Mesenchymal stem cell (in vitro differentiated cells and primary cell): ENCODE results near the gene MPRIP.

Source experiments
- DNase-seq: peaks from one replicate; pipeline ENCODE4 v3.0.0-alpha.2; 2013
- H2AFZ ChIP-seq: one replicate; pipeline ENCODE4 v1.6.1; 2013; ENCODE audit warnings: low read depth, mild to moderate bottlenecking, control low read depth, inconsistent platforms, low read length, moderate library complexity
- H2AK5ac ChIP-seq: 2 replicates; pipeline ENCODE4 v1.6.1; 2013; ENCODE audit warnings: low read length, moderate library complexity, mild to moderate bottlenecking, inconsistent platforms; ENCODE audit not compliant: severe bottlenecking
- H2BK120ac ChIP-seq: one replicate; pipeline ENCODE4 v1.6.1; 2013; ENCODE audit warnings: low read depth, mild to moderate bottlenecking, inconsistent platforms, low read length, moderate library complexity
- H2BK12ac ChIP-seq, 2 experiments: one replicate each; pipeline ENCODE4 v1.6.1; 2013; ENCODE audit warnings: inconsistent platforms in 2 of 2, low read length in 2 of 2, mild to moderate bottlenecking in 2 of 2, moderate library complexity in 2 of 2, control low read depth in 1 of 2
- H2BK15ac ChIP-seq: one replicate; pipeline ENCODE4 v1.6.1; 2013; ENCODE audit warnings: mild to moderate bottlenecking, low read depth, inconsistent platforms; ENCODE audit not compliant: poor library complexity, severe bottlenecking
- H2BK5ac ChIP-seq: 2 replicates; pipeline ENCODE4 v1.6.1; 2013; ENCODE audit warnings: low read depth, mild to moderate bottlenecking, low read length, control low read depth, inconsistent platforms; ENCODE audit not compliant: poor library complexity, severe bottlenecking
- H3K14ac ChIP-seq, 2 experiments: one replicate each; pipeline ENCODE4 v1.6.1; 2013; ENCODE audit warnings: inconsistent platforms in 2 of 2, low read length in 2 of 2, control low read depth in 1 of 2, mild to moderate bottlenecking in 1 of 2, moderate library complexity in 1 of 2
- H3K18ac ChIP-seq, 2 experiments: one replicate each; pipeline ENCODE4 v1.6.1; 2013; ENCODE audit warnings: inconsistent platforms in 2 of 2, low read length in 2 of 2, control low read depth in 1 of 2, low read depth in 1 of 2, mild to moderate bottlenecking in 1 of 2
- H3K23ac ChIP-seq, 2 experiments: one replicate each; pipeline ENCODE4 v1.6.1; 2013; ENCODE audit warnings: inconsistent platforms in 2 of 2, low read length in 2 of 2, mild to moderate bottlenecking in 2 of 2, moderate library complexity in 2 of 2, control low read depth in 1 of 2
- H3K27ac ChIP-seq: 2 replicates; pipeline ENCODE4 v1.5.1; 2013; ENCODE audit warnings: mild to moderate bottlenecking, moderate library complexity, low read length, control low read depth, inconsistent platforms; ENCODE audit not compliant: poor library complexity, severe bottlenecking
- H3K27me3 ChIP-seq, 2 experiments: 2 replicates each; pipeline versions ENCODE4 v1.6.1 to v1.7.0; 2013; ENCODE audit warnings: low read length in 2 of 2, mild to moderate bottlenecking in 2 of 2, moderate library complexity in 2 of 2, control low read depth in 1 of 2, inconsistent platforms in 1 of 2; ENCODE audit not compliant: control insufficient read depth in 1 of 2, insufficient read depth in 1 of 2
- H3K36me3 ChIP-seq, 2 experiments: 2 replicates each; pipeline versions ENCODE4 v1.6.1 to v1.7.0; 2013; ENCODE audit warnings: low read length in 2 of 2, control low read depth in 1 of 2, inconsistent platforms in 1 of 2, low read depth in 1 of 2, mild to moderate bottlenecking in 1 of 2; ENCODE audit not compliant: insufficient read depth in 2 of 2, control insufficient read depth in 1 of 2
- H3K4ac ChIP-seq, 2 experiments: one replicate each; pipeline ENCODE4 v1.6.1; 2013; ENCODE audit warnings: inconsistent platforms in 2 of 2, low read length in 2 of 2, mild to moderate bottlenecking in 2 of 2, moderate library complexity in 2 of 2, control low read depth in 1 of 2, low read depth in 1 of 2
- H3K4me1 ChIP-seq: 2 replicates; pipeline ENCODE4 v1.6.1; 2013; ENCODE audit warnings: low read depth, low read length, control low read depth; ENCODE audit not compliant: control insufficient read depth, insufficient read depth
- H3K4me2 ChIP-seq: 2 replicates; pipeline ENCODE4 v1.6.1; 2013; ENCODE audit warnings: low read length, mild to moderate bottlenecking, inconsistent platforms; ENCODE audit not compliant: poor library complexity, severe bottlenecking
- H3K4me3 ChIP-seq, 2 experiments: 2 replicates each; pipeline versions ENCODE4 v1.5.1 to v1.7.0; 2013; ENCODE audit warnings: low read length in 2 of 2, mild to moderate bottlenecking in 2 of 2, control low read depth in 1 of 2, low read depth in 1 of 2; ENCODE audit not compliant: insufficient read depth in 1 of 2
- H3K79me1 ChIP-seq: replicated peaks from 2 replicates; pipeline ENCODE4 v1.6.1; 2013; ENCODE audit warnings: mild to moderate bottlenecking, control low read depth, low read length, inconsistent platforms; ENCODE audit not compliant: poor library complexity, severe bottlenecking
- H3K9ac ChIP-seq: 2 replicates; pipeline ENCODE4 v1.7.0; 2013; ENCODE audit warnings: mild to moderate bottlenecking, low read length, moderate library complexity
- H3K9me3 ChIP-seq: 2 replicates; pipeline ENCODE4 v1.7.0; 2013; ENCODE audit warnings: mild to moderate bottlenecking, low read length; ENCODE audit not compliant: control insufficient read depth
- H4K8ac ChIP-seq: one replicate; pipeline ENCODE4 v1.6.1; 2013; ENCODE audit warnings: inconsistent platforms, mild to moderate bottlenecking, low read length, moderate library complexity
- H4K91ac ChIP-seq: one replicate; pipeline ENCODE4 v1.6.1; 2013; ENCODE audit warnings: mild to moderate bottlenecking, low read length, inconsistent platforms
- WGBS: methylation state at CpG from one replicate; pipeline ENCODE4 v1.1.7; 2013; ENCODE audit warnings: mixed read lengths; 5-methylcytosine and 5-hydroxymethylcytosine counted together

Gene MPRIP

DNA sequence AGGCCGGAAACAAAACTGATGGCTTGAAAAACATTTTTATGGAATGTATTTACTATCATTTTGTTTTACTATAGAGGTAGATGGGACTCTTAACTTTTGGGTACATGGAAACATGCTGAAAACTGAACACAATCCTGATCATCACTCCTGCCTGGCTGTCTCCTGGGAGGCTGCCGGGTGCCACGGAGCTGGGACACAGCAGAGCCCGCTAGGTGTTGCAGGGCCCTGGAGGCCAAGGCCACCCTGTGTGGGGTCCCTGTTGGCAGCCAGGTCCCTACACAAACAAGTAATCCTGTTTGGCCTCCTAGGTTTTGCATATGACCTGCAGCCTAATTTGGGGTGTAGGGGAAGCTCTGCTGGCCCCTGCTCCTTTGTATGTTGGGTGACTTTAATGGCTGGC, 146.3 kb downstream of the MPRIP start:
- H2AFZ ChIP-seq = no peak overlapping the region
- 98% methylated on average over 3 of the region's 4 CpGs for WGBS
- no peak overlapping the region for H4K91ac ChIP-seq
- DNase-seq = no peak
- no peak overlapping the region for H2BK120ac ChIP-seq
- H3K79me1 ChIP-seq = peaks cover 8% of the 10 kb centered on the region
- no peak overlapping the region for H3K14ac ChIP-seq
- H3K9me3 ChIP-seq = no peaks in the 10 kb centered on the region
- H2BK12ac ChIP-seq = no peak overlapping the region
- no peak overlapping the region for H3K4me2 ChIP-seq
- no peaks in the 10 kb centered on the region for H3K27me3 ChIP-seq
- H3K23ac ChIP-seq = no peak overlapping the region
- H4K8ac ChIP-seq = peak overlapping the region; percentile 55
- H3K4me3 ChIP-seq = no peak overlapping the region
- no peak overlapping the region for H2AK5ac ChIP-seq
- no peak overlapping the region for H3K27ac ChIP-seq
- H3K18ac ChIP-seq = no peak overlapping the region
- H2BK15ac ChIP-seq = no peak overlapping the region
- peaks cover 41 to 61% of the 10 kb centered on the region in 2 experiments for H3K36me3 ChIP-seq
- H3K4me1 ChIP-seq = peaks cover 24% of the 10 kb centered on the region
- H3K4ac ChIP-seq = no peak overlapping the region
- no peak overlapping the region for H2BK5ac ChIP-seq
- H3K9ac ChIP-seq = no peak overlapping the region

DNA sequence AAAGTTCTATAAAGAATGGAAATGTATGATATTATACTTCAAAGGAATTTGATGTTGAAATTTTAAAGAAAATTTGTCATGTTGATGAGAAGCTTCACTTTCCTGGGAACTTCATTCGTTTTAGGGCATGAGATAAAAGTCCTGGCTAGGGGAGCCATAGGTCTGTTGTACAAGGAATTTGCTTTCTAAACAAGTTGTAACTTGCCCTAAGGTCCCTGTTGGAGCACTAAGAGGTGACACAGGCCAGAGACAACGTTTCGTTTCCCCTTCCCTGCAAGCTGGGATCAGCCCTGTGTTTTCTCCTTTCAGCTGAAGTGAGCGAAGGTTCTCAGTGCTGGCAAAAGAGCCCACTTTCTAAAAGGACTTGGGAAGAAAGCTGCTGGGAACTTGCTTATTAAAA, 147.3 kb downstream of the MPRIP start:
- H2BK5ac ChIP-seq = no peak overlapping the region
- H3K4me2 ChIP-seq = no peak overlapping the region
- H3K18ac ChIP-seq = peak overlapping the region in 1 of 2 experiments; percentile 77
- no peak overlapping the region for H3K4ac ChIP-seq
- H4K91ac ChIP-seq = no peak overlapping the region
- peaks cover 5% of the 10 kb centered on the region for H3K79me1 ChIP-seq
- H3K23ac ChIP-seq = no peak overlapping the region
- no peak overlapping the region for H4K8ac ChIP-seq
- H2AK5ac ChIP-seq = no peak overlapping the region
- H2BK120ac ChIP-seq = no peak overlapping the region
- no peak overlapping the region for H2BK15ac ChIP-seq
- peaks cover 24% of the 10 kb centered on the region for H3K4me1 ChIP-seq
- no peak overlapping the region for H3K27ac ChIP-seq
- no peak overlapping the region for H2BK12ac ChIP-seq
- peaks cover 32 to 51% of the 10 kb centered on the region in 2 experiments for H3K36me3 ChIP-seq
- H3K9ac ChIP-seq = no peak overlapping the region
- no peak overlapping the region for H3K4me3 ChIP-seq
- WGBS = 42% methylated on average over 4 of the region's 4 CpGs
- no peaks in the 10 kb centered on the region for H3K27me3 ChIP-seq
- H3K14ac ChIP-seq = no peak overlapping the region
- H3K9me3 ChIP-seq = no peaks in the 10 kb centered on the region
- H2AFZ ChIP-seq = no peak overlapping the region
- no peak for DNase-seq

DNA sequence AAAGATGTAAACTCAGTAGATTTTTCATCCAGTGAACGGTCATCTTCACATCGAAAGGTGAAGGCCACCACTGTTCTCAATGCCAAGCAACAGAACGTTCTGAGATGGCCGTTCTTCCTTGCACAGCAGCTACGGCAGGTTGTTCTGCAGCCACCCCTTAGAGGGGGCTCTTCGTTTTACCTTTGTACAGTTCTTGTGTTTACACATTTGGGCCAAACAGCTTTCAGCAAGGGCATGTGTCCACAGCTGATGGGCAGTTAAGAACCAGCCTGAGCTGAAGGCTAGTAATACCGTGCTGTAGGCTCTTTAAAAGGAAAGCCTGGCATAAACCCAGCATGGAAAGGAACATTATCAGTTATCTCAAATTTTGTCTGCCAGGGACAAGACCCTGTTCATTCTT, 147.9 kb downstream of the MPRIP start:
- no peaks in the 10 kb centered on the region for H3K27me3 ChIP-seq
- H3K4me1 ChIP-seq = peaks cover 24% of the 10 kb centered on the region
- no peak overlapping the region for H2BK15ac ChIP-seq
- no peak overlapping the region for H3K23ac ChIP-seq
- peak overlapping the region; percentile 53 for H2AK5ac ChIP-seq
- peak overlapping the region in 1 of 2 experiments; percentile 77 for H3K18ac ChIP-seq
- H3K27ac ChIP-seq = no peak overlapping the region
- H2AFZ ChIP-seq = no peak overlapping the region
- no peak overlapping the region for H2BK5ac ChIP-seq
- 94% methylated on average over 7 of the region's 7 CpGs for WGBS
- H3K14ac ChIP-seq = no peak overlapping the region
- H3K4me3 ChIP-seq = no peak overlapping the region
- H3K9ac ChIP-seq = no peak overlapping the region
- H3K36me3 ChIP-seq = peaks cover 27 to 46% of the 10 kb centered on the region in 2 experiments
- peak overlapping the region; percentile 71 for H4K8ac ChIP-seq
- no peak for DNase-seq
- H4K91ac ChIP-seq = no peak overlapping the region
- no peak overlapping the region for H3K4me2 ChIP-seq
- no peak overlapping the region for H3K4ac ChIP-seq
- peak overlapping the region; percentile 68 for H2BK120ac ChIP-seq
- peak overlapping the region in 1 of 2 experiments; percentile 67 for H2BK12ac ChIP-seq
- H3K79me1 ChIP-seq = peaks cover 4% of the 10 kb centered on the region
- no peaks in the 10 kb centered on the region for H3K9me3 ChIP-seq

DNA sequence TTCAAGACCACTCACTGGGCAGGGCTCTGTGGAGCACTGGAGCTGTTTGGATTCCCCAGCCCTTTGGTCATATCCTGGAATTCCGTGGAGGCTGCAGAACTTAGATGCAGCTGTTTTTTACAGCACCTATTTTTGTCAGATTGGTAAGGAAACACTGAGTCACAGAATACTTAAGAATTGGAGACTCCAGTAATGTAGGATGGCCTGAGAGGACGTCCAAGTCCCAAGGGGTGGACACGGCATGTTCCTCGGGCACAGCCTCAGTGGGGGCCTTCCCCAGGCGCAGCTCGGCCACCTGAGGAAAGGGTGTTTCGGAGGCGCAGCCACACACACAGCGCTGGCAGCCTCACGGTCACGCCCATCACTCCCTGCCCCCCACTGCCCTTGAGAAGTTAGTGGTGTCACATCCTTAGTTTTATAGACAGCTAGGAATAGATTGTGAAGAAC, 149.1 kb downstream of the MPRIP start:
- 5% methylated on average over 7 of the region's 11 CpGs for WGBS
- peak overlapping the region in 1 of 2 experiments; percentile 34 for H3K4ac ChIP-seq
- H2BK120ac ChIP-seq = no peak overlapping the region
- H4K91ac ChIP-seq = peak overlapping the region; percentile 95
- peak overlapping the region; percentile 88 to 89 for H3K18ac ChIP-seq
- no peaks in the 10 kb centered on the region for H3K9me3 ChIP-seq
- no peak overlapping the region for H2BK5ac ChIP-seq
- peak overlapping the region; percentile 33 to 65 for H2BK12ac ChIP-seq
- no peak overlapping the region for H3K9ac ChIP-seq
- no peak overlapping the region for H2AFZ ChIP-seq
- H3K79me1 ChIP-seq = peaks cover 4% of the 10 kb centered on the region
- peaks cover 26 to 35% of the 10 kb centered on the region in 2 experiments for H3K36me3 ChIP-seq
- peak overlapping the region; percentile 91 for H4K8ac ChIP-seq
- H2BK15ac ChIP-seq = peak overlapping the region; percentile 48
- peak overlapping the region; percentile 33 for H2AK5ac ChIP-seq
- H3K23ac ChIP-seq = peak overlapping the region in 1 of 2 experiments; percentile 14
- no peak overlapping the region for H3K4me3 ChIP-seq
- no peak overlapping the region for H3K14ac ChIP-seq
- DNase-seq = peak; percentile 93
- no peaks in the 10 kb centered on the region for H3K27me3 ChIP-seq
- H3K27ac ChIP-seq = peak overlapping the region; percentile 47
- peaks cover 24% of the 10 kb centered on the region for H3K4me1 ChIP-seq
- H3K4me2 ChIP-seq = peak overlapping the region; percentile 62
